GM12865 (cell line): ENCODE data around the gene RFTN1.

Source experiments
- DNase-seq: peaks from one replicate; pipeline ENCODE4 v3.0.0; 2010; ENCODE audit warnings: low read depth
- H3K4me3 ChIP-seq: 2 replicates; pipeline ENCODE4 v1.5.1; 2011; ENCODE audit warnings: mild to moderate bottlenecking, low read depth, low read length, control low read depth
- TF ChIP-seq, protein P1 (sequence below): IDR thresholded peaks from 2 replicates; pipeline ENCODE4 v1.5.1; 2011; ENCODE audit warnings: low read length, control low read depth, low read depth, inconsistent platforms; ENCODE audit not compliant: insufficient read depth; ENCODE audit errors: missing control alignments

RFTN1 gene

DNA sequence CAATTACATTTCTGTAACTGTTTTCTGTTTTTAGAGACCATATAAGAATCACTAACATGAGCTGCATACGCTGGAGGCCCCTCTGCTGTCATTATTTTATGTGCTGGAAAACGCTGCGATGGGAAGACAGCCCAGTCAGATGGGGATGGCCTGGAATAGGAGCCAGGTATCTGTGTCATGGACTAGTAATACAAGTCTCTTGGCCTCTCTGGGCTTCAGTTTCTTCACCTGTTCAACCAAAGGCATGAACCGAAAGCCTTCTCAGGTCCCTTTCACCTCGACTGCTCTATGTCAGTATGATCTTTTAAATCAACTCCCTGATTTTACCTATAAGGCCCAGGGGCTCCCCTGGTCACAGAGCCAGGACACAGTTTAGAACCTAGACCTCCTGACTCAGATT lies 14.6 kb upstream of the RFTN1 start:
- no peak overlapping the region for H3K4me3 ChIP-seq
- DNase-seq: no peak
- TF ChIP-seq, protein P1, sequence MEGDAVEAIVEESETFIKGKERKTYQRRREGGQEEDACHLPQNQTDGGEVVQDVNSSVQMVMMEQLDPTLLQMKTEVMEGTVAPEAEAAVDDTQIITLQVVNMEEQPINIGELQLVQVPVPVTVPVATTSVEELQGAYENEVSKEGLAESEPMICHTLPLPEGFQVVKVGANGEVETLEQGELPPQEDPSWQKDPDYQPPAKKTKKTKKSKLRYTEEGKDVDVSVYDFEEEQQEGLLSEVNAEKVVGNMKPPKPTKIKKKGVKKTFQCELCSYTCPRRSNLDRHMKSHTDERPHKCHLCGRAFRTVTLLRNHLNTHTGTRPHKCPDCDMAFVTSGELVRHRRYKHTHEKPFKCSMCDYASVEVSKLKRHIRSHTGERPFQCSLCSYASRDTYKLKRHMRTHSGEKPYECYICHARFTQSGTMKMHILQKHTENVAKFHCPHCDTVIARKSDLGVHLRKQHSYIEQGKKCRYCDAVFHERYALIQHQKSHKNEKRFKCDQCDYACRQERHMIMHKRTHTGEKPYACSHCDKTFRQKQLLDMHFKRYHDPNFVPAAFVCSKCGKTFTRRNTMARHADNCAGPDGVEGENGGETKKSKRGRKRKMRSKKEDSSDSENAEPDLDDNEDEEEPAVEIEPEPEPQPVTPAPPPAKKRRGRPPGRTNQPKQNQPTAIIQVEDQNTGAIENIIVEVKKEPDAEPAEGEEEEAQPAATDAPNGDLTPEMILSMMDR: no peak

DNA sequence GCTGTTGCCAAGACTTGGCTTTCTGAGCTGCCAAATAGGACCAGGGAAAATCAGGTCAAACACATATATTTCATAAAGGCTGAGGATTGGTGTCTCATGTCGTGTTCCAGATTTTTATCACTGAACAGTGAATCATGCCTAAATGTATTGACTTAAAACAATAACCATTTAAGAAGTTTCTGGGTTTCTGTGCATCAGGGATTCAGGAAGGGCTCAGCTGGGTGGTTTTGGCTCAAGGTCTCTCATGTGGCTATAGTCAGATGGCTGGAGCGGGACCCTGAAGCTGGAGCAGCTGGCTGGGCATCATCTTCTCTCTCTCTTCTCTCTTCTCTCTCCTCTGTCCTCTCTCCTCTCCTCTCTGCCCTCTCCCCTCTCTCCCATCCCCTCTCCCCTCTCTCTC lies 10.7 kb upstream of the RFTN1 start:
- no peak for DNase-seq
- H3K4me3 ChIP-seq: no peak overlapping the region
- TF ChIP-seq, protein P1: no peak

DNA sequence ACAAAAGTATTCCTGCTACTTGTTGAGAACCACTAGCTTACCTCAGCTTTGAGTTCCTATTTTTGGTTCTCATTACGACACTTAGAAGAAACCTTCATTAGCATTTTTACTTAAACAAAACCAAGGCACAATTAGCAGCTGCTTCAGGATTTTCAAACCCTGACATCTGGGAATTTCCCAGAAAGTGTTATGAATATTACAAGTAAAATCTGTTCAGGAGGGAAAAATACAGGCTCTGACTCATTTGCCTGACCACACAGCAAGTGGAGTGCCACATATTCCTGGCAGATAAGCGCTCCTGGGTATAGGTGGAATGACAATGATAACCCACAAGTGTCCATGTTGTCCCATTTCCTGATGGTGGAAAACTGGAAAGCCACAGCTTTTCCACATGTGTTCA lies 10.3 kb upstream of the RFTN1 start:
- no peak overlapping the region for H3K4me3 ChIP-seq

DNA sequence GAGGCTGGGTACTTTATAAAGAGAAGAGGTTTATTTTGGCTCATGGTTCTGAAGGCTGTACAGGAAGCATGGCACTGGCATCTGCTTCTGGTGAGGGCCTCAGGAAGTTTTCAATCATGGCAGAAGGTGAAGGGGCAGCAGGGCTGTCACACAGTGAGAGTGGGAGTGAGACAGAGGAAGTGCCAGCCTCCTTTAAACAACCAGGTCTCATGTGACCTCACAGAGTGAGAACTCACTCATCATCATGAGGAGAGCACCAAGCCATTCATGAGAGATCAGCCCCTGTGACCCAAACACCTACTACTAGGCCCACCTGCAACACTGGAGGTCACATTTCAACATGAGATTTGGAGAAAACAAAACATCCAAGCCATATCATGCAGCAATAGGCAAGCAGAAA lies 9.3 kb upstream of the RFTN1 start:
- H3K4me3 ChIP-seq: no peak overlapping the region
- TF ChIP-seq, protein P1: no peak
- DNase-seq: no peak

More for the DNA sequence above, 10.3 kb upstream of the RFTN1 start:
- TF ChIP-seq, protein P1: no peak
- DNase-seq: no peak

DNA sequence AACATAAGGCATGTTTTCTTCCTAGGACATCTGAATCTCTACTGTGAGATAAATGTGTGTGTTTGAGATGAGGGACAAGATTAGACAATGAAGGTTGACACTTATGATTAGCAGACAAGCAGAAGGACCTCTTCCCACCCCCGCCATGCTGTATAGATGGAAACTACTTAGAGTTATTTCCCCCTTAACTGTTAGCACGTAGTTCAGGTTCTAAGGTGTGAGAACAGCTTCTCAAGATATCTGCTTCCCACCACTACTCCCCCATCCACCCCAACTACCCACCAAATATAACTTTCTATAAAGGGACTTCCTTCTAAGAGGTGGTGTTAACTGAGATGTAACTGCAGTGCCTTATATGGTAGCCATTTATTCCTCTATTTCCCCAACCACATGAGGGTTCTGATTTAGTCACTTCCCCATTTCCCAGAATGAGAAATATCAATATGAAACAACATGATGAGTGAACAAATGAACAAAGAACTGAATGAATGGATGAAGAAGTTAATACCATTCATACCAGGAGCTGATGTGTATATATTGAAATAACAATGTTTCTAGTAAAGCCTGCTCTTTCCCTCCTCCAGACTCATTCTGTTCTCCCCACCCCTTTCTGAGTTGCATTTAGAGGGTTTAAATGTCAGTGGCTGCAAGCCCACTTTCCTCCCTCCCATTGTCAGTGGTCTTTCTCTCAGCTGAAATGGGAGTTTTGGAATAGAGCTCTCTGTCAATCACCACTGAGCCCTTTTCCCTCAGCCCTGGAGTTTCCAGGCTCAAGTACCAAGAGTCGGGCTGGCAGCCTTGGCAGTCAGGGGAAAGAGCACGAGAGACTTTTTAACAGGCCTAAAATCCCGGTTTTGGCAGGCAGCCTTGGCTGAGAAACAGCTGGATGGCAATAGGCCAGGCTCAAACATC lies 7.7 kb upstream of the RFTN1 start:
- TF ChIP-seq, protein P1: no peak
- H3K4me3 ChIP-seq: no peak overlapping the region

DNA sequence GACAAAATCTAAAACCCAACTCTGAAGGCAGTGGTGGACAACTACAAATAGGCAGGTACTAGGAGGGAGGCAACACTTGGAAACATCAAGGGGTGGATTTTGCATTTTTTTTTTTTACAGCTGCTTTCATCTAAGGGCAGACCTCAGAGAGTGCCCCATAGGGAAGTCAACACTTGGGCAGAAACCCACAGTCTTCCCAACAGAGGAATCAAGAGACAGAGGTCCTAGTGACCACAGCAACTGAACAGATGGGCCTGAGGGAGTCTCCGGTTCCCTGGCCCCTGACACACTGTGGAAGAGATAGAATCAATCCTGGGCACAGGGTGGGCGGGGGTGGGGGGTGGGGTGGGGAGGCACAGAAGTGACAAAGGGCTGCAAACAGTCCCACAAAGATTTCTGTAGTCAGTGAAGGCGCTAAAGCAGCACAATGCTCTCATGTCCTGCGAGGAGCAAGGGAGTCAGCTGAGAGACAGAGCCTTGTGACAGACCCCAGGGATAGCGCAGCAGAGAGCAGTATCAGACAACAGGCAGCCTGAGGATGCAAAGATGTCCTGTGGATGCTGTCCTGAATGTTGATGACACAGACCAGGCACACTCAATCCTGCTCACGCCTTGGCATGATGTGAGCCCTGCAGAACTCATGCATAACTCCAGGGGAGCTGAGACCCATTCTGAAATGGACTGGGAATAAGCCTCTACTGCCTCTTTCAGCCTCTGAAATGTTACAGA lies 6.9 kb upstream of the RFTN1 start:
- no peak overlapping the region for H3K4me3 ChIP-seq
- no peak for DNase-seq
- TF ChIP-seq, protein P1: no peak

More for the DNA sequence above, 7.7 kb upstream of the RFTN1 start:
- DNase-seq: peak; percentile 74
